ENCODE measurements around the gene NLE1. TPM values are rescaled to one million over a fixed set of nuclear protein-coding genes. Genes with fewer than 3 reads are reported as not detected.
"Not testable (repeated sequence)": the region's sequence is repeated elsewhere in the genome, so short reads cannot be mapped to it uniquely, and the experiment has no call there.

NLE1 gene
- total and polyA plus RNA-seq, 2 experiments from 2014 or later, result 3.9 to 12.7 TPM

DNA sequence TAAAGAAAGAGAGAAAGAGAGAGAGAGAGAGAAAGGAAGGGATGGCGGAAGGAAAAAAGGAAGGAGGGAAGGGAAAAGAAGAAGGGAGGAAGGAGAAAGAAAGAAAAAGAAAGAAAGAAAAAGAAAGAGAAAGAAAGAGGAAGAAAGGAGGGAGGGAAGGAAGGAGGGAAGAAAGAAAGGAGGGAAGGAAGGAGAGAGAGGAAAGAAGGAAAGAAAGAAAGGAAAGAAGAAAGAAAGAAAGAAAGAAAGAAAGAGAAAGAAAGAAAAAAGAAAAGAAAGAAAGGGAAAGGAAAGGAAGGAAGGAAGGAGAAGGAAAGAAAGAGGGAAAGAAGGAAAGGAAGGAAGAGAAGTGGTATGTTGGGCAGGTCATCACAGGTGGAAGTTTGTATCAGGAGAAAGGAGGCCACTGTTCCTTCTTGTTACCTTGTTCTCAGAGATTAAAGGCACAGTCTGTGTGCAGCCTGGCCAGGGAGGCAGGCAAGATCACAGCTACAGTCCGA lies 32.8 kb upstream of the NLE1 start:
- Histone ChIP-seq H3K4me3 (no peak overlapping the region), H3K4me1 (ENCODE audit: insufficient read depth) (no peaks in the 10 kb centered on the region), H3K4me2 (no peak overlapping the region), H3K9me3 (ENCODE audit: low read depth) (no peaks in the 10 kb centered on the region), H2AFZ (no peak overlapping the region), H3K9me2 (replicated peaks; ENCODE audit: insufficient read depth) (no peaks in the 10 kb centered on the region), H3K27me3 (peaks cover 3% of the 10 kb centered on the region), H4K20me1 (ENCODE audit: insufficient read depth, poor library complexity, severe bottlenecking) (no peaks in the 10 kb centered on the region), H3K36me3 (replicated peaks; ENCODE audit: insufficient read depth, low read depth) (no peaks in the 10 kb centered on the region), H3K27ac (no peak overlapping the region), H3K79me2 (no peaks in the 10 kb centered on the region)
- WGBS (ENCODE audit: low lambda C conversion rate, missing lambda C conversion rate), result 93% methylated on average over 1 of the region's 2 CpGs
- TF ChIP-seq EZH2 (IDR thresholded peaks at IDR 0.05; ENCODE audit: borderline replicate concordance) (no peak), EZH2phosphoT487 (IDR thresholded peaks at IDR 0.05; ENCODE audit: low read depth, severe bottlenecking, unreplicated experiment) (no peak), CTCF (IDR thresholded peaks at IDR 0.05; ENCODE audit: poor library complexity) (no peak)
- no peak for DNase-seq (ENCODE audit: low spot score)

DNA sequence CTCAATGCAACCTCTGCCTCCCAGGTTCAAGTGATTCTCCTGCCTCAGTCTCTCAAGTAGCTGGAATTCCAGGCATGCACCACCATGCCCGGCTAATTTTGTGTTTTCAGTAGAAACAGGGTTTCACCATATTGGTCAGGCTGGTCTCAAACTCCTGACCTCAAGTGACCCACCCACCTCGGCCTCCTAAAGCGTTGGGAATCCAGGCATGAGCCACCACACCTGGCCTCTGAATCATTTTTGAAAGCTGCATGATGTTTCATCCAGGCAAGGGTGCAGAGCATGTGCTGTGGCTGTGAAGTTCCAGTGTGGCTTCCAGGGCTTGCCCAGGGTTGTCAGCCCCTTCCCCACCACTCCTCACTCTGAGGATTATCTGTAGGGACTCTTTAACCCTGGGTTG lies 30.2 kb upstream of the NLE1 start:
- H3K27me3 ChIP-seq; H3K9me3 ChIP-seq (ENCODE audit: low read depth); H3K79me2 ChIP-seq; H3K9me2 ChIP-seq (replicated peaks; ENCODE audit: insufficient read depth); H4K20me1 ChIP-seq (ENCODE audit: insufficient read depth, poor library complexity, severe bottlenecking); H3K36me3 ChIP-seq (replicated peaks; ENCODE audit: insufficient read depth, low read depth); H3K27ac ChIP-seq; H3K4me1 ChIP-seq (ENCODE audit: insufficient read depth); H3K4me3 ChIP-seq; DNase-seq (ENCODE audit: low spot score); H3K4me2 ChIP-seq; H2AFZ ChIP-seq: not testable (repeated sequence)
- 87% methylated on average over 3 of the region's 3 CpGs for WGBS (ENCODE audit: low lambda C conversion rate, missing lambda C conversion rate)

DNA sequence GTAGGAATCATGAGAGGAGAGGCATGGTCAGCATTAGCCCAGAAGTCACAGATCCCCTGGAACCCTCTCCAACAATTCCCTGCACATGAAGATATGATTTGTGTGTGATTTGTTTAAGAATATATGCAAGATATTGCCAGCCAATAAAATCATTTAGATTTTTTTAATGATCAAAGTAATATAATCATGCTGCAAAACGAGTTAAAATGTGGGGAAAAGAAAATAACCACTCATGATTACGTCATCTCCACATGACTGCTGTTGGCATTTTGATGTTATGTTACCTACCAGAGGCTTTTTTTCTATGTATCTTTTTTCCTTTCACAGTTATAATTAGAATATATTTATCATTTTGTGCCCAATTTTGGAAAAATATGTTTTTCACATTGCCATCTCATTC lies 29.7 kb upstream of the NLE1 start:
- WGBS (ENCODE audit: low lambda C conversion rate, missing lambda C conversion rate), result 67% methylated on average over 2 of the region's 2 CpGs

More for the DNA sequence above, 29.7 kb upstream of the NLE1 start:
- no peak for DNase-seq (ENCODE audit: low spot score)
- H3K9me3 ChIP-seq (ENCODE audit: low read depth), result no peaks in the 10 kb centered on the region
- no peaks in the 10 kb centered on the region for H3K9me2 ChIP-seq (replicated peaks; ENCODE audit: insufficient read depth)
- no peak overlapping the region for H3K4me3 ChIP-seq
- H3K79me2 ChIP-seq, result no peaks in the 10 kb centered on the region
- H3K4me1 ChIP-seq (ENCODE audit: insufficient read depth), result no peaks in the 10 kb centered on the region
- H3K27ac ChIP-seq, result no peak overlapping the region
- TF ChIP-seq EZH2 (IDR thresholded peaks at IDR 0.05; ENCODE audit: borderline replicate concordance), result no peak
- no peak for TF ChIP-seq CTCF (IDR thresholded peaks at IDR 0.05; ENCODE audit: poor library complexity)
- TF ChIP-seq EZH2phosphoT487 (IDR thresholded peaks at IDR 0.05; ENCODE audit: low read depth, severe bottlenecking, unreplicated experiment), result no peak
- H3K36me3 ChIP-seq (replicated peaks; ENCODE audit: insufficient read depth, low read depth), result no peaks in the 10 kb centered on the region
- H2AFZ ChIP-seq, result no peak overlapping the region
- peaks cover 3% of the 10 kb centered on the region for H3K27me3 ChIP-seq
- H4K20me1 ChIP-seq (ENCODE audit: insufficient read depth, poor library complexity, severe bottlenecking), result no peaks in the 10 kb centered on the region
- H3K4me2 ChIP-seq, result no peak overlapping the region
